SK-N-SH treated with all-trans-retinoic acid at 6 μM for 48 hours (cell line): ENCODE results near the gene GJA1.

Experiments used
- ARNTL ChIP-seq: fragments of 450-650 bp; formaldehyde crosslinking; IDR thresholded peaks from 2 replicates; pipeline ENCODE4 v1.5.0; 2020; ENCODE audit warnings: low read depth, mild to moderate bottlenecking, moderate library complexity, borderline replicate concordance
- BACH2 ChIP-seq: fragments of 250-450 bp; sonication (Bioruptor Pico); IDR thresholded peaks from 2 replicates; pipeline ENCODE4 v1.9.0; 2021; ENCODE audit warnings: mild to moderate bottlenecking, borderline replicate concordance
- CSDC2 ChIP-seq: fragments of 250-450 bp; sonication (Bioruptor Pico); IDR thresholded peaks from 2 replicates; pipeline ENCODE4 v1.5.0; 2020; ENCODE audit warnings: mild to moderate bottlenecking, moderate library complexity
- CSRNP3 ChIP-seq: fragments of 250-450 bp; sonication (Bioruptor Pico); IDR thresholded peaks from 2 replicates; pipeline ENCODE4 v1.5.1; 2021; ENCODE audit warnings: mild to moderate bottlenecking, moderate library complexity
- ISL1 ChIP-seq: fragments of 250-450 bp; sonication (Bioruptor Pico); IDR thresholded peaks from 2 replicates; pipeline ENCODE4 v2.1.2; 2022; ENCODE audit warnings: mild to moderate bottlenecking, moderate library complexity
- PATZ1 ChIP-seq: fragments of 250-450 bp; sonication (Bioruptor Pico); IDR thresholded peaks from 2 replicates; pipeline ENCODE4 v1.8.0; 2020; ENCODE audit warnings: mild to moderate bottlenecking, moderate library complexity, borderline replicate concordance
- RARB ChIP-seq: fragments of 250-450 bp; sonication (Bioruptor Pico); IDR thresholded peaks from 2 replicates; pipeline ENCODE4 v1.8.0; 2021; ENCODE audit warnings: mild to moderate bottlenecking, moderate library complexity
- SNAI2 ChIP-seq: fragments of 250-450 bp; sonication (Bioruptor Pico); IDR thresholded peaks from 2 replicates; pipeline ENCODE4 v1.5.0; 2020; ENCODE audit warnings: mild to moderate bottlenecking, moderate library complexity
- TCF4 ChIP-seq: fragments of 250-450 bp; sonication (Bioruptor Pico); IDR thresholded peaks from 2 replicates; pipeline ENCODE4 v1.8.0; 2021; ENCODE audit warnings: mild to moderate bottlenecking, moderate library complexity, borderline replicate concordance
- ZC3H10 ChIP-seq: fragments of 250-450 bp; sonication (Bioruptor Pico); IDR thresholded peaks from 2 replicates; pipeline ENCODE4 v1.5.1; 2021; ENCODE audit warnings: mild to moderate bottlenecking, moderate library complexity
- ZFP30 ChIP-seq: fragments of 450-650 bp; formaldehyde crosslinking; IDR thresholded peaks from 2 replicates; pipeline ENCODE4 v1.5.0; 2022; ENCODE audit warnings: mild to moderate bottlenecking, moderate library complexity

GRCh38 chr6:121436274-121436857 lies 920 bp downstream of the GJA1 start:
- TF ChIP-seq CSRNP3 (no peak), PATZ1 (CRISPR knock-in tag) (no peak), ARNTL (CRISPR knock-in tag) (no peak), RARB (CRISPR knock-in tag) (no peak), ZFP30 (CRISPR knock-in tag) (no peak), CSDC2 (CRISPR knock-in tag) (no peak), TCF4 (CRISPR knock-in tag) (no peak), SNAI2 (CRISPR knock-in tag) (no peak), ZC3H10 (CRISPR knock-in tag) (no peak), ISL1 (CRISPR knock-in tag) (no peak), BACH2 (CRISPR knock-in tag) (no peak)
